SK-N-SH treated with all-trans-retinoic acid at 6 μM for 48 hours (cell line): Measurements from ENCODE around the gene PSMB5.

ENCODE experiments used
- ATAC-seq: fragments of 200-7000 bp; cut with Tn5 transposase; 3 replicates; pipeline ENCODE4 v1.9.1; 2020; ENCODE audit warnings: mild to moderate bottlenecking, moderate library complexity
- ARNTL ChIP-seq: fragments of 450-650 bp; formaldehyde crosslinking; IDR thresholded peaks from 2 replicates; pipeline ENCODE4 v1.5.0; 2020; ENCODE audit warnings: low read depth, mild to moderate bottlenecking, moderate library complexity, borderline replicate concordance
- BACH2 ChIP-seq: fragments of 250-450 bp; sonication (Bioruptor Pico); IDR thresholded peaks from 2 replicates; pipeline ENCODE4 v1.9.0; 2021; ENCODE audit warnings: mild to moderate bottlenecking, borderline replicate concordance
- CSDC2 ChIP-seq: fragments of 250-450 bp; sonication (Bioruptor Pico); IDR thresholded peaks from 2 replicates; pipeline ENCODE4 v1.5.0; 2020; ENCODE audit warnings: mild to moderate bottlenecking, moderate library complexity
- ESRRG ChIP-seq: fragments of 250-450 bp; sonication (Bioruptor Pico); IDR thresholded peaks from 2 replicates; pipeline ENCODE4 v1.6.1; 2021; ENCODE audit warnings: mild to moderate bottlenecking
- GLIS3 ChIP-seq: fragments of 250-450 bp; sonication (Bioruptor Pico); IDR thresholded peaks from 2 replicates; pipeline ENCODE4 v1.5.0; 2020; ENCODE audit warnings: mild to moderate bottlenecking, moderate library complexity
- ISL1 ChIP-seq: fragments of 250-450 bp; sonication (Bioruptor Pico); IDR thresholded peaks from 2 replicates; pipeline ENCODE4 v2.1.2; 2022; ENCODE audit warnings: mild to moderate bottlenecking, moderate library complexity
- RARB ChIP-seq: fragments of 250-450 bp; sonication (Bioruptor Pico); IDR thresholded peaks from 2 replicates; pipeline ENCODE4 v1.8.0; 2021; ENCODE audit warnings: mild to moderate bottlenecking, moderate library complexity
- TCF4 ChIP-seq: fragments of 250-450 bp; sonication (Bioruptor Pico); IDR thresholded peaks from 2 replicates; pipeline ENCODE4 v1.8.0; 2021; ENCODE audit warnings: mild to moderate bottlenecking, moderate library complexity, borderline replicate concordance
- TOX ChIP-seq: fragments of 250-450 bp; sonication (Bioruptor Pico); IDR thresholded peaks from 2 replicates; pipeline ENCODE4 v1.8.0; 2021; ENCODE audit warnings: mild to moderate bottlenecking, moderate library complexity, borderline replicate concordance
- ZC3H10 ChIP-seq: fragments of 250-450 bp; sonication (Bioruptor Pico); IDR thresholded peaks from 2 replicates; pipeline ENCODE4 v1.5.1; 2021; ENCODE audit warnings: mild to moderate bottlenecking, moderate library complexity
- ZFP3 ChIP-seq: fragments of 250-450 bp; sonication (Bioruptor Pico); IDR thresholded peaks from 2 replicates; pipeline ENCODE4 v1.5.0; 2020; ENCODE audit warnings: mild to moderate bottlenecking, moderate library complexity
- ZFP30 ChIP-seq: fragments of 450-650 bp; formaldehyde crosslinking; IDR thresholded peaks from 2 replicates; pipeline ENCODE4 v1.5.0; 2022; ENCODE audit warnings: mild to moderate bottlenecking, moderate library complexity
- ZNF8 ChIP-seq: fragments of 450-650 bp; formaldehyde crosslinking; IDR thresholded peaks from 2 replicates; pipeline ENCODE4 v1.5.0; 2020; ENCODE audit warnings: mild to moderate bottlenecking, moderate library complexity
- TF ChIP-seq, protein P1 (sequence below): fragments of 250-450 bp; sonication (Bioruptor Pico); IDR thresholded peaks from 2 replicates; pipeline ENCODE4 v1.5.0; 2020; ENCODE audit warnings: mild to moderate bottlenecking, moderate library complexity
- TF ChIP-seq, protein P2 (sequence below): fragments of 250-450 bp; sonication (Bioruptor Pico); IDR thresholded peaks from 2 replicates; pipeline ENCODE4 v1.5.1; 2021; ENCODE audit warnings: mild to moderate bottlenecking, moderate library complexity
- TF ChIP-seq, protein P3 (sequence below): fragments of 250-450 bp; sonication (Bioruptor Pico); IDR thresholded peaks from 2 replicates; pipeline ENCODE4 v1.8.0; 2020; ENCODE audit warnings: mild to moderate bottlenecking, moderate library complexity, borderline replicate concordance
- TF ChIP-seq, protein P4 (sequence below): fragments of 250-450 bp; sonication (Bioruptor Pico); IDR thresholded peaks from 2 replicates; pipeline ENCODE4 v1.8.0; 2021; ENCODE audit warnings: low read depth, mild to moderate bottlenecking, moderate library complexity, borderline replicate concordance

The PSMB5 gene

GRCh38 chr14:22984959-22985658, 49.6 kb downstream of the PSMB5 start (continued):
- TF ChIP-seq, protein P1, sequence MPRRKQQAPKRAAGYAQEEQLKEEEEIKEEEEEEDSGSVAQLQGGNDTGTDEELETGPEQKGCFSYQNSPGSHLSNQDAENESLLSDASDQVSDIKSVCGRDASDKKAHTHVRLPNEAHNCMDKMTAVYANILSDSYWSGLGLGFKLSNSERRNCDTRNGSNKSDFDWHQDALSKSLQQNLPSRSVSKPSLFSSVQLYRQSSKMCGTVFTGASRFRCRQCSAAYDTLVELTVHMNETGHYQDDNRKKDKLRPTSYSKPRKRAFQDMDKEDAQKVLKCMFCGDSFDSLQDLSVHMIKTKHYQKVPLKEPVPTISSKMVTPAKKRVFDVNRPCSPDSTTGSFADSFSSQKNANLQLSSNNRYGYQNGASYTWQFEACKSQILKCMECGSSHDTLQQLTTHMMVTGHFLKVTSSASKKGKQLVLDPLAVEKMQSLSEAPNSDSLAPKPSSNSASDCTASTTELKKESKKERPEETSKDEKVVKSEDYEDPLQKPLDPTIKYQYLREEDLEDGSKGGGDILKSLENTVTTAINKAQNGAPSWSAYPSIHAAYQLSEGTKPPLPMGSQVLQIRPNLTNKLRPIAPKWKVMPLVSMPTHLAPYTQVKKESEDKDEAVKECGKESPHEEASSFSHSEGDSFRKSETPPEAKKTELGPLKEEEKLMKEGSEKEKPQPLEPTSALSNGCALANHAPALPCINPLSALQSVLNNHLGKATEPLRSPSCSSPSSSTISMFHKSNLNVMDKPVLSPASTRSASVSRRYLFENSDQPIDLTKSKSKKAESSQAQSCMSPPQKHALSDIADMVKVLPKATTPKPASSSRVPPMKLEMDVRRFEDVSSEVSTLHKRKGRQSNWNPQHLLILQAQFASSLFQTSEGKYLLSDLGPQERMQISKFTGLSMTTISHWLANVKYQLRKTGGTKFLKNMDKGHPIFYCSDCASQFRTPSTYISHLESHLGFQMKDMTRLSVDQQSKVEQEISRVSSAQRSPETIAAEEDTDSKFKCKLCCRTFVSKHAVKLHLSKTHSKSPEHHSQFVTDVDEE (CRISPR knock-in tag) = no peak
- TF ChIP-seq ZNF8 (CRISPR knock-in tag) = no peak

DNA sequence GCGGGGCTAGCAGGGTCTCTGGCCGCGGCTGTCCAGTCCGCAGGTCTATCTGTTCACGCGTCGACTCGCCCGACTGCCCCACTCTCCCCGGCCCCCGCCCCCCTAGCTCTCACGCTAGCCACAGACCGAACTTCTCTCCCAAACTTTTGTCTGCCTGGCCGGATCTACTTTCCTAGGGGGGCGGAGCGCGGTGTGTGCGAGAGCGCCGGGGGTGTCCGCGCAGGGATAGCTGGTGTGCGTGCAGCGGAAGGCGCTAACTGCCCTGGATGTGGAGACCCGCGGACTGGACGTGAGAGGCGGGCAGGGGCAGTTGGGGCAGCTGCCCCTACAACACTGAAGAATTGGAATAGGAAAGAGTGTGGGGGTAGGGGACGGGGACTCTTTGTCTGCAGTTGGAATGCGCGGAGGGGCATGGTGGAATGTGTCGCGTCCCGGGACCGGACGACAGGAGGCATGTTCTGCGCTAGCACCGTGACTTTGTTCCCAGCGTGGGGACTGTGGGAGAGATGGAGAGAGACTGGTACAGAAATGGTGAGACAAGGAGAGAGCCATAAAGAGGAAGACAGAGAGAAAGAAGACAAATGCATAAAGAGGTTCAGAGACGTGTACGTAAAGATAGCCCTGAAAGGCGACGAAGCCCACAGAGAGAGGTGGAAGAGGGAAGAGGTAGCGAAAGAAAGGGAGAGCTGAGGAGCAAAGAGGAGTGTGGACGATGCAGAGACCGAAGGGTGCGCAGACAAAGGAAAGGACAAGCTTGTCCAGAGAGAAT, 52.0 kb downstream of the PSMB5 start, which contains the start of gene AJUBA:
Gene AJUBA (minus strand): TSS at position 75 of the 769 bp plus-strand sequence. CDS start 285 bp downstream, outside the sequence.
- TF ChIP-seq ZC3H10 (CRISPR knock-in tag) (no peak), CSDC2 (no peak), ZFP3 (CRISPR knock-in tag) (peak; percentile 56; the same call in 1 of the 2 replicates), TOX (CRISPR knock-in tag) (no peak), ISL1 (no peak), BACH2 (no peak), ZFP30 (no peak), ESRRG (CRISPR knock-in tag) (no peak), GLIS3 (CRISPR knock-in tag) (no peak), TCF4 (CRISPR knock-in tag) (no peak), RARB (no peak), ARNTL (CRISPR knock-in tag) (no peak)
- TF ChIP-seq, protein P2, sequence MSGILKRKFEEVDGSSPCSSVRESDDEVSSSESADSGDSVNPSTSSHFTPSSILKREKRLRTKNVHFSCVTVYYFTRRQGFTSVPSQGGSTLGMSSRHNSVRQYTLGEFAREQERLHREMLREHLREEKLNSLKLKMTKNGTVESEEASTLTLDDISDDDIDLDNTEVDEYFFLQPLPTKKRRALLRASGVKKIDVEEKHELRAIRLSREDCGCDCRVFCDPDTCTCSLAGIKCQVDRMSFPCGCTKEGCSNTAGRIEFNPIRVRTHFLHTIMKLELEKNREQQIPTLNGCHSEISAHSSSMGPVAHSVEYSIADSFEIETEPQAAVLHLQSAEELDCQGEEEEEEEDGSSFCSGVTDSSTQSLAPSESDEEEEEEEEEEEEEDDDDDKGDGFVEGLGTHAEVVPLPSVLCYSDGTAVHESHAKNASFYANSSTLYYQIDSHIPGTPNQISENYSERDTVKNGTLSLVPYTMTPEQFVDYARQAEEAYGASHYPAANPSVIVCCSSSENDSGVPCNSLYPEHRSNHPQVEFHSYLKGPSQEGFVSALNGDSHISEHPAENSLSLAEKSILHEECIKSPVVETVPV (CRISPR knock-in tag) = no peak
- TF ChIP-seq, protein P1 (CRISPR knock-in tag) = peak; percentile 33; the same call in 1 of the 2 replicates
- TF ChIP-seq, protein P3, sequence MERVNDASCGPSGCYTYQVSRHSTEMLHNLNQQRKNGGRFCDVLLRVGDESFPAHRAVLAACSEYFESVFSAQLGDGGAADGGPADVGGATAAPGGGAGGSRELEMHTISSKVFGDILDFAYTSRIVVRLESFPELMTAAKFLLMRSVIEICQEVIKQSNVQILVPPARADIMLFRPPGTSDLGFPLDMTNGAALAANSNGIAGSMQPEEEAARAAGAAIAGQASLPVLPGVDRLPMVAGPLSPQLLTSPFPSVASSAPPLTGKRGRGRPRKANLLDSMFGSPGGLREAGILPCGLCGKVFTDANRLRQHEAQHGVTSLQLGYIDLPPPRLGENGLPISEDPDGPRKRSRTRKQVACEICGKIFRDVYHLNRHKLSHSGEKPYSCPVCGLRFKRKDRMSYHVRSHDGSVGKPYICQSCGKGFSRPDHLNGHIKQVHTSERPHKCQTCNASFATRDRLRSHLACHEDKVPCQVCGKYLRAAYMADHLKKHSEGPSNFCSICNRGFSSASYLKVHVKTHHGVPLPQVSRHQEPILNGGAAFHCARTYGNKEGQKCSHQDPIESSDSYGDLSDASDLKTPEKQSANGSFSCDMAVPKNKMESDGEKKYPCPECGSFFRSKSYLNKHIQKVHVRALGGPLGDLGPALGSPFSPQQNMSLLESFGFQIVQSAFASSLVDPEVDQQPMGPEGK (CRISPR knock-in tag) = peak; percentile 86
- TF ChIP-seq, protein P4, sequence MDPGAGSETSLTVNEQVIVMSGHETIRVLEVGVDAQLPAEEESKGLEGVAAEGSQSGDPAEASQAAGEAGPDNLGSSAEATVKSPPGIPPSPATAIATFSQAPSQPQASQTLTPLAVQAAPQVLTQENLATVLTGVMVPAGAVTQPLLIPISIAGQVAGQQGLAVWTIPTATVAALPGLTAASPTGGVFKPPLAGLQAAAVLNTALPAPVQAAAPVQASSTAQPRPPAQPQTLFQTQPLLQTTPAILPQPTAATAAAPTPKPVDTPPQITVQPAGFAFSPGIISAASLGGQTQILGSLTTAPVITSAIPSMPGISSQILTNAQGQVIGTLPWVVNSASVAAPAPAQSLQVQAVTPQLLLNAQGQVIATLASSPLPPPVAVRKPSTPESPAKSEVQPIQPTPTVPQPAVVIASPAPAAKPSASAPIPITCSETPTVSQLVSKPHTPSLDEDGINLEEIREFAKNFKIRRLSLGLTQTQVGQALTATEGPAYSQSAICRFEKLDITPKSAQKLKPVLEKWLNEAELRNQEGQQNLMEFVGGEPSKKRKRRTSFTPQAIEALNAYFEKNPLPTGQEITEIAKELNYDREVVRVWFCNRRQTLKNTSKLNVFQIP (CRISPR knock-in tag) = peak; percentile 71; the same call in 1 of the 2 replicates
- peak; percentile 63 for ATAC-seq
